ENCODE data around the gene NCAN.

- TF ChIP-seq CTCF (IDR thresholded peaks at IDR 0.05) (no peak), POLR2A (IDR thresholded peaks at IDR 0.05) (no peak)
Observed at GRCh38 chr19:19280561-19280960, 68.8 kb downstream of the NCAN start.
